ENCODE data around the gene TMTC2.

DNA sequence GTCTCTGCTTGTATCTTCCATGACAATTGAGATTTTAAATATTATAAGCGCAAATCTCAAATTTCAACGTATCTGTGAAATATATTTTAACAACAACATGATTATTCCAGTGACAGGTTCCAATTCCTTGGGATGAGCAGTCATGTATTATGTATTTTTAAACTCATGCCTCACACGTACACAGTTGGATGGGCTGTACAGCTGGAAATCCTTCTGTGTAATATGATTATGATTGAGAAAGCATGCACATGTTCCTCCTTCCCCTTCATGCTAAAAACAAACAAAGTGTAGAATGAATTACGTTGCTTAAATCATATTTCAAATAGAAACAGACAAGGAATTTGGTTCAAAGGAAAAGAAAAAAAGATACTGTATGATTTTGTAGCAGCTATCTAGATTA lies 428.3 kb downstream of the TMTC2 start:
- TF ChIP-seq YY1 (IDR thresholded peaks at IDR 0.05; ENCODE audit: insufficient read depth, insufficient read length) (no peak), ZNF274 (IDR thresholded peaks at IDR 0.05; ENCODE audit: low read depth, low read length) (no peak)
